Ovary (tissue), 3 donors: ENCODE results near the gene TRIO.

ENCODE experiments used
- EP300 ChIP-seq: sonication (generic); formaldehyde crosslinking; IDR thresholded peaks from one replicate; pipeline ENCODE4 v1.6.1; 2017; ENCODE audit warnings: antibody characterized with exemption
- POLR2A ChIP-seq: fragments of 450-650 bp; IDR thresholded peaks from one replicate; pipeline ENCODE4 v1.6.1; 2017; ENCODE audit warnings: antibody characterized with exemption, mild to moderate bottlenecking, moderate library complexity
- TF ChIP-seq, protein P1 (sequence below), 3 donors: fragments of 450-650 bp in 2 of 3; fragments of 200-600 bp in 1 of 3; IDR thresholded peaks; one replicate each; pipeline versions ENCODE4 v1.5.1 to v1.8.0; 2016 to 2022; ENCODE audit warnings: antibody characterized with exemption in 3 of 3, mild to moderate bottlenecking in 1 of 3
- donor health status: DM: no; HTN: no; CAD: no.

DNA sequence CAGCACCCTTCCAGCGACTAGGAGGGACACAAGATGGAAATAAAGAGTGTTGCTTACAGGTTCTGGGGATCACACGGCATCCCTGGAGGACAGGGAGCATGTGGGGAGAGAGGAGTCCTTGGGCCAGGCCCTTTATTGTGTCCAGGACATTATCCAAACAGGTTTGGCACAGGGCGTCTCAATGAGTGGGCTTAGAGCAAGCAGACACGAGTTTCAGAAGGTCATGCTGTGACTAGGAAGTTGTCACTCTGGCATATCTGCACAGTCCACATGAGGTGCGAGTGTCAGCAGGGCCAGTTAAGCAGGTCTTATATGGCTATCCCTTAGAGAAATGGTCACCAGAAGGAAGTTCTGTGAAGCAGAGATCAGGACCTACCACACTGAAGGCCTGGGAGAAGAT, 263.9 kb downstream of the TRIO start:
- TF ChIP-seq, protein P1, sequence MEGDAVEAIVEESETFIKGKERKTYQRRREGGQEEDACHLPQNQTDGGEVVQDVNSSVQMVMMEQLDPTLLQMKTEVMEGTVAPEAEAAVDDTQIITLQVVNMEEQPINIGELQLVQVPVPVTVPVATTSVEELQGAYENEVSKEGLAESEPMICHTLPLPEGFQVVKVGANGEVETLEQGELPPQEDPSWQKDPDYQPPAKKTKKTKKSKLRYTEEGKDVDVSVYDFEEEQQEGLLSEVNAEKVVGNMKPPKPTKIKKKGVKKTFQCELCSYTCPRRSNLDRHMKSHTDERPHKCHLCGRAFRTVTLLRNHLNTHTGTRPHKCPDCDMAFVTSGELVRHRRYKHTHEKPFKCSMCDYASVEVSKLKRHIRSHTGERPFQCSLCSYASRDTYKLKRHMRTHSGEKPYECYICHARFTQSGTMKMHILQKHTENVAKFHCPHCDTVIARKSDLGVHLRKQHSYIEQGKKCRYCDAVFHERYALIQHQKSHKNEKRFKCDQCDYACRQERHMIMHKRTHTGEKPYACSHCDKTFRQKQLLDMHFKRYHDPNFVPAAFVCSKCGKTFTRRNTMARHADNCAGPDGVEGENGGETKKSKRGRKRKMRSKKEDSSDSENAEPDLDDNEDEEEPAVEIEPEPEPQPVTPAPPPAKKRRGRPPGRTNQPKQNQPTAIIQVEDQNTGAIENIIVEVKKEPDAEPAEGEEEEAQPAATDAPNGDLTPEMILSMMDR (IDR thresholded peaks at IDR 0.05) = no peak
- TF ChIP-seq EP300 = no peak
- no peak for TF ChIP-seq POLR2A
